ENCODE results near the gene FKBP4. TPM values are rescaled to one million over a fixed set of nuclear protein-coding genes. Genes with fewer than 3 reads are reported as not detected.

Gene FKBP4
- total RNA-seq, 2 experiments from 2014 or later, result 62.3 to 67.7 TPM

DNA sequence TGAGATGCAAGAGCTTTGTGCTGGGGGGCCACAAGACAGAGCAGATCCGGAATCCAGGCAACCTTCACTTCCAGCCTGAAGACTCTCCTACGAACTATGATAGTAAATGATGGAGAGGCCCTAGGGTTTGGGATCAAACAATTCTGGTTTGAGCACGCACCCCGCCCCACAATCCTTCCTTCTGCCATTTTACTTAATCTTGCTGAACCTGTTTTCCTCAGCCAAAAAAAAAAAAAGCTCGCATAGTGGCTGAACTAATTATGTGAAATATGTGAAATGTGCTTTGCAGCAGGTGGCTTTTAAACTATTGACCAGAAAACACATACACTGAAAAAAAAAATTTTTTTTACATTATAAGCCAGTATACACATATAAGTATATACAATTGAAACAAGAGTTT, 17.0 kb downstream of the FKBP4 start:
- Mint-ChIP-seq H3K27ac (peak overlapping the region; percentile 30), H3K4me3 (peak overlapping the region; percentile 99), H3K36me3 (peaks cover 4% of the 10 kb centered on the region), H3K27me3 (no peaks in the 10 kb centered on the region), H3K9me3 (no peaks in the 10 kb centered on the region), H3K4me1 (peaks cover 22% of the 10 kb centered on the region)
- ATAC-seq (ENCODE audit: low read depth) (no peak), DNase-seq (no peak)
- POLR2A ChIA-PET, result interaction anchor here (3.3 to 3.5 kb wide), 2 partner anchors 17 to 120 kb away, joined by 22 to 23 read pairs; partner anchors contain the start of gene FKBP4

- Mint-ChIP-seq H3K9me3 (no peaks in the 10 kb centered on the region), H3K27ac (peak within 1 kb of the TSS; percentile 99), H3K4me3 (peak within 1 kb of the TSS; percentile 99), H3K4me1 (peaks cover 22% of the 10 kb centered on the region), H3K36me3 (peaks cover 4% of the 10 kb centered on the region), H3K27me3 (no peaks in the 10 kb centered on the region)
- DNase-seq (peak; percentile 92), ATAC-seq (ENCODE audit: low read depth) (peak; percentile 93)
- POLR2A ChIA-PET, result interaction anchor here (1.3 to 3.5 kb wide), 4 partner anchors 17 to 130 kb away, joined by 3 to 23 read pairs (median 14); partner anchors contain the start of genes FKBP4, FOXM1 and RHNO1
Measured at GRCh38 chr12:2812290-2813213, 17.8 kb downstream of the FKBP4 start, which contains the start of gene ITFG2. Gene ITFG2 (plus strand): TSS chr12:2812668. CDS start chr12:2812761, 93 bp downstream.

- Mint-ChIP-seq H3K36me3 (peaks cover 9% of the 10 kb centered on the region), H3K4me1 (peaks cover 20% of the 10 kb centered on the region), H3K4me3 (peak overlapping the region; percentile 99), H3K27ac (peak overlapping the region; percentile 99), H3K9me3 (no peaks in the 10 kb centered on the region), H3K27me3 (no peaks in the 10 kb centered on the region)
- DNase-seq (no peak), ATAC-seq (ENCODE audit: low read depth) (peak; percentile 18)
- POLR2A ChIA-PET, result interaction anchor here (1.3 to 3.5 kb wide), 4 partner anchors 18 to 131 kb away, joined by 3 to 23 read pairs (median 14); partner anchors contain the start of genes FKBP4, FOXM1 and RHNO1
Measured at GRCh38 chr12:2813214-2814185, 18.7 kb downstream of the FKBP4 start.

GRCh38 chr12:2819810-2820209, 25.0 kb downstream of the FKBP4 start:
- ATAC-seq (ENCODE audit: low read depth), result no peak
- no peaks in the 10 kb centered on the region for H3K9me3 Mint-ChIP-seq
- H3K4me3 Mint-ChIP-seq, result no peak overlapping the region
- no peak overlapping the region for H3K27ac Mint-ChIP-seq
- H3K4me1 Mint-ChIP-seq, result peaks cover 7% of the 10 kb centered on the region
- H3K27me3 Mint-ChIP-seq, result no peaks in the 10 kb centered on the region
- peaks cover 15% of the 10 kb centered on the region for H3K36me3 Mint-ChIP-seq
- POLR2A ChIA-PET, result no interaction called here
- no peak for DNase-seq

- Mint-ChIP-seq H3K9me3 (no peaks in the 10 kb centered on the region), H3K27me3 (no peaks in the 10 kb centered on the region), H3K27ac (no peak overlapping the region), H3K36me3 (peaks cover 14% of the 10 kb centered on the region), H3K4me3 (no peak overlapping the region), H3K4me1 (peaks cover 3% of the 10 kb centered on the region)
- POLR2A ChIA-PET, result no interaction called here
- DNase-seq (no peak), ATAC-seq (ENCODE audit: low read depth) (no peak)
Measured at GRCh38 chr12:2820432-2820831, 25.7 kb downstream of the FKBP4 start.

- no peak overlapping the region for H3K4me3 Mint-ChIP-seq
- H3K27me3 Mint-ChIP-seq, result no peaks in the 10 kb centered on the region
- peaks cover 9% of the 10 kb centered on the region for H3K36me3 Mint-ChIP-seq
- no peaks in the 10 kb centered on the region for H3K4me1 Mint-ChIP-seq
- ATAC-seq (ENCODE audit: low read depth), result no peak
- no peak overlapping the region for H3K27ac Mint-ChIP-seq
- H3K9me3 Mint-ChIP-seq, result no peaks in the 10 kb centered on the region
- DNase-seq, result no peak
- POLR2A ChIA-PET, result no interaction called here
Measured at GRCh38 chr12:2823483-2823882, 28.7 kb downstream of the FKBP4 start.

DNA sequence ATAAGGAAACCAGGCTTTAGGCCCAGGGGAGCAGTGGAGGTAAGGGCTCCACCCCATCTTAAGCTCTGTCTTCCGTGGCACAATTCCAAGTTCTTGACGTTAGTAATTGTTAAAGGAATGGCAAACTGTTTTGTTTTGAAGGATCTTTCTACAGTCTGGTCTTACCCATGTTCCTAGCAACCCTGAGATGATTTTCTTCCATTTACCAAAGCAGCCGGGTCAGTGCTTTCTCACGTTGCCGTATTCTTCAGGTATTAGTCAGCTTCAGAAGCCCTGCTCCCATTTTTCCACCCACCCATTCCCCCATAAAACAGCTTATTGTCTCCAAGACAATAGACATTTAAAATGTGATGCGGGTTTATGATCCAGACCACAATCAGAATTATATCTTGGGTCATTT, 29.8 kb downstream of the FKBP4 start:
- ATAC-seq (ENCODE audit: low read depth) (no peak), DNase-seq (no peak)
- H3K9me3 Mint-ChIP-seq, result no peaks in the 10 kb centered on the region
- no peak overlapping the region for H3K4me3 Mint-ChIP-seq
- no peaks in the 10 kb centered on the region for H3K27me3 Mint-ChIP-seq
- peaks cover 9% of the 10 kb centered on the region for H3K36me3 Mint-ChIP-seq
- POLR2A ChIA-PET, result no interaction called here
- no peaks in the 10 kb centered on the region for H3K4me1 Mint-ChIP-seq
- no peak overlapping the region for H3K27ac Mint-ChIP-seq

DNA sequence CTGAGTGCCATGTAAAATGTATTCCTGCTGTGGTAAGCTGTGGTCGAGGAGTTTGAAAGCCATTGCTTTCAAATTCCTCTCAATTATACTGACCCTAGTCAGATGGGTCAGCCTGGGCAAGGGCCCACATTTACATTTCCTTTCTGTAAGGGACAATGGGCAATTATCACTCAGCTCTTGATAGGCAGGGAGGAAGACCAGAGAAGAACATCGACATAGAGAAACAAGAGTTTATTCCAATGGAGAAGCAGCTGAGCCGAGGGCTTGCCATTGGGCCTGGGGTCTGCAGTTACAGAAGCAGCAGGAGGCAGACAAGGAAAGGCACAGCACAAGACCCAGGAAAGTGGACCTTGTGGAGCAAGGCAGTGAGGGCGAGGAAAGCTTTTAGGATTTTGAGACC, 30.4 kb downstream of the FKBP4 start:
- Mint-ChIP-seq H3K27ac (no peak overlapping the region), H3K4me1 (no peaks in the 10 kb centered on the region), H3K4me3 (no peak overlapping the region), H3K27me3 (no peaks in the 10 kb centered on the region), H3K9me3 (no peaks in the 10 kb centered on the region), H3K36me3 (peaks cover 9% of the 10 kb centered on the region)
- ATAC-seq (ENCODE audit: low read depth) (no peak), DNase-seq (no peak)
- POLR2A ChIA-PET, result no interaction called here

- no peak overlapping the region for H3K27ac Mint-ChIP-seq
Measured at GRCh38 chr12:2826036-2826435, 31.3 kb downstream of the FKBP4 start.

DNA sequence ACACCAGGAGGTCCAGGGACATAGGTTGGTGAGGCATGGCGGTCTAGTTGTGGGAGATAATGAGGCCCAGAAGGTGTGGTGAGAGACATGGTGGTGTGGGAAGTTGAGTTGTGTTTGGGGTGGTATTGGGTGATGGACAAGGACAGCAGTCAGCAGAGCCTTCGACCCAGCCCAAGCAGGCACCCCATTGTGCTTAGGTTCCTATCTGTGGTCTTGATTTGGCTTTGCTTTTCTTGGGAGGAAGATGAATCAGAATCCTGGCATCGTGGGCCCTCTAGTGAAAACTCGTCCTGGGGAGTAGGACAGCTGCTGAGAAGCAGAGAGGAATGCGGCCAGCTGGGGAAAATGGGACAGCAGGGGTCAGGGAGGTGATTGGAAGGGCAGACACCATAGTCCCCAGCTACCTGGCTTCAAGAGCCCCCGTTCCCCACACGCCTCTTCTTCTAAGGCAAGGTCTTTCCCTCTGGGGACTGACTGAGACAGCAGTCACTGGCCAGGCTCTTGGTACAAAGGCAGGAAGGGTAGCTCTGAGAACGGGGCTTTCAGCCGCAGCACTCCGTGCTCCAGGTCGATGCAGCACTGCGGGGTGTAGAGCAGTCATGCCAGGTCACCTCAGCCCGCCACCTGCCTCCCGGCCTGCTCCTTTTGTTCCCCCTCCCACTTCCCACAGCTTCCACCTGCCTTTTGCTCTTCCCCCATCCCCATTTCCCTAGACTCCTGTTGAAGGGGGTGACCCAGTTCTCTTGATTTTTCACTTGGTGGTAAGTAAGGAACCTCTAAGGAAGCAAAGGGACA, 32.1 kb downstream of the FKBP4 start:
- Mint-ChIP-seq H3K36me3 (peaks cover 6% of the 10 kb centered on the region), H3K27me3 (no peaks in the 10 kb centered on the region), H3K4me3 (no peak overlapping the region), H3K4me1 (no peaks in the 10 kb centered on the region), H3K9me3 (no peaks in the 10 kb centered on the region), H3K27ac (peak overlapping the region; percentile 53)
- ATAC-seq (ENCODE audit: low read depth) (no peak), DNase-seq (no peak)
- POLR2A ChIA-PET, result no interaction called here

More at GRCh38 chr12:2826036-2826435, 31.3 kb downstream of the FKBP4 start:
- Mint-ChIP-seq H3K9me3 (no peaks in the 10 kb centered on the region), H3K4me1 (no peaks in the 10 kb centered on the region), H3K4me3 (no peak overlapping the region), H3K27me3 (no peaks in the 10 kb centered on the region), H3K36me3 (peaks cover 6% of the 10 kb centered on the region)
- ATAC-seq (ENCODE audit: low read depth) (no peak), DNase-seq (no peak)
- POLR2A ChIA-PET, result no interaction called here

DNA sequence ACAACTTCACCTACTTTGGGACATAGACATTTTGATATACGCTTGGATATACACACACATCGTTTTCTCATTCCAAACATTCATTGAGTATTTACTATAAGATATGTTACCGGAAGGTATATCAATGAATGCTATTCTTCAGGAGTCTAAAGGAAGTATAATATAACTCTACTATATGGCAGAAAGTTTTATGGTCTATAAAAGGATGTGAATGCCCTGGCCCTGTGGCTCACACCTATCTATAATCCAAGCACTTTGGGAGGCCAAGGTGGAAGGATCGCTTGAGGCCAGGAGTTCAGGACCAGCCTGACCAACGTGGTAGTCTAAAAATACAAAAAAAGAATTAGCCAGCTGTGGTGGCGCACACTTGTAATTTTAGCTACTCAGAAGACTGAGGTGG, 34.5 kb downstream of the FKBP4 start:
- Mint-ChIP-seq H3K9me3 (no peaks in the 10 kb centered on the region), H3K4me3 (no peak overlapping the region), H3K27ac (no peak overlapping the region), H3K27me3 (no peaks in the 10 kb centered on the region), H3K36me3 (peaks cover 3% of the 10 kb centered on the region), H3K4me1 (no peaks in the 10 kb centered on the region)
- POLR2A ChIA-PET, result no interaction called here
- ATAC-seq (ENCODE audit: low read depth) (no peak), DNase-seq (no peak)

DNA sequence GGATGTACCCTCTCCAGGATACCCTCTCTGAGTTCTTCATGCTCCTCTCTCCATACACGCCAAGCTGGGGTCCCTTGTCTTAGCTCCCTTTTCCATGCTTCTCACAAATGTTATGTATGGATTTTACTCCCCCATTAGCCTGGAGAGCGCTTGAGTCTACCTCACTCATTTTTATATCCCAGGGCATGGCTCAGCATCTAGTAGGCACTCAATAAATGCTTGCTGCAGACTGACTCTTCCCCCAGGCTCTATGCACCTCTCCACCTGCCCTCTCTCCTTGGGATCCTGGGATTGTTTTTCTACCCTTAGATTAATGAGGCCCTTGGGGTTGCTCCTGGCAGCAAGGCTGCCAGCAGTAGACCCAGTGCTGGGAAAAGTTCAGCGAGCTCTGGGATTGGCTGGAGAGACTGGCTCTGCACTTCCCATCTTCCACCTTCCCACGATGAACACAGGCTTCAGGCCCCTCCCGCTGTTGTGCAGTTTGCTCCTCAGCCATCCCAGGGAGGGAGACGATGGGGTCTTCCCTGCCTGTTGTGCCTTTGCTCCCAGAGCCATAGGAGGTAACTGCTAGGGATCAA, 37.9 kb downstream of the FKBP4 start:
- H3K27me3 Mint-ChIP-seq, result no peaks in the 10 kb centered on the region
- H3K9me3 Mint-ChIP-seq, result no peaks in the 10 kb centered on the region

More for the DNA sequence above, 37.9 kb downstream of the FKBP4 start:
- POLR2A ChIA-PET, result no interaction called here
- no peaks in the 10 kb centered on the region for H3K4me1 Mint-ChIP-seq
- H3K36me3 Mint-ChIP-seq, result peaks cover 3% of the 10 kb centered on the region
- DNase-seq (no peak), ATAC-seq (ENCODE audit: low read depth) (no peak)
- no peak overlapping the region for H3K4me3 Mint-ChIP-seq
- no peak overlapping the region for H3K27ac Mint-ChIP-seq

Measured in activated naive CD8-positive, alpha-beta T cell treated with anti-CD3 and anti-CD28 coated beads, Interleukin-2, amount 10 ng/mL, durations not matched to agents 7 days and 5 days (primary cell).